Fibroblast of the conjunctiva (primary cell): ENCODE results near the gene ATG7.
"Not testable (repeated sequence)": the region's sequence is repeated elsewhere in the genome, so short reads cannot be mapped to it uniquely, and the experiment has no call there.

ENCODE experiments used
- DNase-seq: peaks from one replicate; pipeline ENCODE4 v3.0.0-alpha.2; 2010; ENCODE audit warnings: low read depth

ATG7 gene

GRCh38 chr3:11568503-11569155, 296.4 kb downstream of the ATG7 start:
- no peak for DNase-seq

- no peak for DNase-seq
Observed at GRCh38 chr3:11569156-11569741, 297.1 kb downstream of the ATG7 start.

DNA sequence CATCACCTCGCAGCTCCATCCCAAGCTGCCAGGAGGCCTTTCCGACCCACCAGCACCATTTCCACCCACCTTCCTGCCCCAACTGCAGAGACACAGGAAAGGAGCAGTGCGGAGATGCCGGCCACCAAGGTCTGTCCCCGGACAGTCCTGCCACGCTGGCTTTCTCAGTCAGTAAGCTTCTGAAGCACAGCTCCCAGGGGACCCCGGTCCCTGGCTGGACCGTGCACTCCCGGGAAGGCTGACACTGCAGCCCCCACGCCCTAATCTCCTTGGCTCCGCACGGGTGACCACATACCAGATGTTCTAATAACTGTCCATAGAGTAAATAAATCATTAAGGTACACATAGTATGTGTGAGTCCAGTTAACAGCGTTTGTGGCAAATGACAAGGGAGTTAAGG, 298.1 kb downstream of the ATG7 start:
- no peak for DNase-seq

DNA sequence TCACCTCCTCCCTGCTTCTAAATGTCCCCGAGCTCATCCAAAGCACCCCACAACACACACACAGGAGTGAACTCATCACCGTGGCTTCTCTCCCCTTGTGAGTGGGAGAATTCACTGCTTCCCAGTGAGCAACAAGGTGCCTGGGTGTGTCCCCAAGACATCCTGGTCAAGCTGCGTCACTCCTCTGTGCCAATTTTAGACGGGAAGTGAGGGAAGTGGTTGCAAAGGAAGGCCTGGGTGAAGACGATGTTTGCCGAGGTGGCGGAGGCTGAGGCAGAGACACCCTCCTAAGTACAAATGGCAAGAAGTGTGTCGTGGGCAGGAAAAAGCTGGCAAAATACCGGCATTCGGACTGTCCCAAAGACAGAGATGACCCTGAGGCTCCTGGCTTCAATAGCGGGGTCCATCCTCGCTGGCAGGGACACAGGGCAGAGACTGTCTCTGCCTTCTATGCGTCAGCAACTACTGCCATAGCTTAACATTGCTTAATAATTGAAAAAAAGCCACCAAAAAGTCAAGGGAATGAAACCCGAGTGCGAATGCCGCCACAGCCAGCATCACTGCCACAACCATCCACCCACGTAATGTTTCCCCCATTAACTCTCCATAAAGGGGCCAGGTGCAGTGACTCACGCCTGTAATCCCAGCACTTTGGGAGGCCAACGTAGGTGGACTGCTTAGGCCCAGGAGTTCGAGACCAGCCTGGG, 298.7 kb downstream of the ATG7 start:
- no peak for DNase-seq

GRCh38 chr3:11572660-11573059, 300.5 kb downstream of the ATG7 start:
- not testable (repeated sequence) for DNase-seq

DNA sequence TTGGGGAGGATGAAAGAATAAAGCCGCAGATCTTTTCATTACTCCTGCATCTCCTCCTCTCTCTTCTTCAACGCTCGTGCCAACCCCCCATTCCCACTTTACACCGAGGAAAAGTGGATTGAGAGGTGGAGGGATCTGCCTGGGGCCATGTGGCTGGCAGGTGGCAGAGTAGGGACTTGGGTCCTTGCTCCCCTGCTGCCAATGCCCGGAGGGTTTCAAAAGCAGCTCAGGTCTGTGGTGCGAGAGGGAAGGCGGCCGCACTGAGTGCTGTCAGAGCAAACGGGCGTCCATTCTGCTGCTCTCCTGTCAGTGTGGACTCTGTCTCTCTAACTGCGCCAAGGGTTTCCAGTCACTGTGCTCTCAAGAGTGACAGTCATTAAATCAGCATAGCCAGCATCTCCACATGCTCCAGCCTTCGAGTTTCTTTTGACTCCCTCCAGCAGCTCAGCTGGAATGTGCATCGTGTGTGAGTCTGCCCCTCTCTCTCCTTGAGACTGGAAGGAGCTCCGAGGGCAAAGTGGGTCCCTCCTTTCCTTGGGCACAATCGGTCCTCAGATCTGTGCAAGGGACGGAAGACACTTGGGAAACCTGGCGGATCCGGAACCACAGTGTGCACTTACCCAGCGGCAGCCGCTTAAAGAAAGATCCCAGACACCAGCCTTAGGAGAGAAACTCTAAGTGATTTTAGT, 302.9 kb downstream of the ATG7 start:
- no peak for DNase-seq

GRCh38 chr3:11575677-11576076, 303.5 kb downstream of the ATG7 start:
- no peak for DNase-seq

DNA sequence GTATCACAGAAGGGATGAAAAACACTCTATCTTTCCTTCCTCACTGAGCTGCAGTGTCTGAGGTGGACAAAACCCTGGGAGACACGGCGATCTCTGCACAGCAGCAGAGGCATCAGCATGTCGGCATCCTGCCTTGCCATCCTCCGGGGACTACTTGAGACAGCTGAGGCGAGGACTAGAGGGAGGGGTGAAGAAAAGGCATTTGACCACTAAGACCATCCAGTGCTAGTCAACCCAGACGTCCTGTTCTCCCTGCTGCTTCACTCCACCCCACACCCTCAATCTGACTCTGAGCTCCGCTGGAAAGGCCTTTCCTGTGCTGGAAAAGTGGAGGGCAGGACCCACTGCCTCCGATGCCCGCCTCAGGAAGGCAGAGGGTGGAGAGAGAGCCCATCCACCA, 304.3 kb downstream of the ATG7 start:
- no peak for DNase-seq

DNA sequence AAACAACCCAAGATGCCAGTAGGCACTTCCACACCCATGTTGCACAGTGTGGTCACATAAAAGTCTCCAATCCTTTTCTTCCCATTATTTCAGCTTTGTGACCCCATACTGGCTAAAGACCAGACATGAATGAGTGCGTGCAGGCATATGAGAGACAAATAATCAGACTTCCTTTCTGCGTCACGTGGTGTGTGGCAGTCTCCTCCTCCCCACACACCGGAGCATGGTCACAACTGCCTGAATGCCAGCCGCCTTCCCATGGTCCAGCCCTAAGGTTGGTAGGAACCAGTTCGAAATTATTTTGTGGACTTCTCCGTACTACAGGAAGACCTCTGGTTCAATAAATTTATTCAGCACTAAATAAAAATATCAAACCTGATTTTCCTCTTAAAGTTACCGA, 306.0 kb downstream of the ATG7 start:
- DNase-seq, result no peak

GRCh38 chr3:11580645-11581044, 308.4 kb downstream of the ATG7 start:
- DNase-seq, result no peak

- DNase-seq, result no peak
Observed at GRCh38 chr3:11581237-11582190, 309.3 kb downstream of the ATG7 start.

- peak; percentile 88 for DNase-seq
Observed at GRCh38 chr3:11582191-11582968, 310.2 kb downstream of the ATG7 start.

DNA sequence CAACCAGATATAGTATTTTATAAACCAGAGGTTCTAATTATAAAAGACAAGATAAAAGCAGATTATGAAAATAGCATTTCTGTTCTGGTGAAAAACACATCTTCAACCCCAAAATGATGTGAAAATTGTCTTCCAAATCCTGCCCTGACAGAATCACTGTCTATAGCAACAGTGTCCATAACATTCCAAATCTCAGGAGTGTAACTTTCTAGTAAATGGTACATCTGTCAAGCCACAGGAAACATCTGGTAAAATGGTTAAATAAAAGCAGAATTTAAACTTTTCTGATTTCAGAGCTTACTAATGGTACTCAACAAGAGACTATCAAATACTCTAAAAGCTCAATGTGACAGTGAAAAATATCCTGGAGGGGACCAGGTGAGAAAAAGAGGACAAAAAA, 311.0 kb downstream of the ATG7 start:
- no peak for DNase-seq

GRCh38 chr3:11583638-11584046, 311.4 kb downstream of the ATG7 start:
- no peak for DNase-seq

- DNase-seq, result no peak
Observed at GRCh38 chr3:11584570-11584969, 312.4 kb downstream of the ATG7 start.

DNA sequence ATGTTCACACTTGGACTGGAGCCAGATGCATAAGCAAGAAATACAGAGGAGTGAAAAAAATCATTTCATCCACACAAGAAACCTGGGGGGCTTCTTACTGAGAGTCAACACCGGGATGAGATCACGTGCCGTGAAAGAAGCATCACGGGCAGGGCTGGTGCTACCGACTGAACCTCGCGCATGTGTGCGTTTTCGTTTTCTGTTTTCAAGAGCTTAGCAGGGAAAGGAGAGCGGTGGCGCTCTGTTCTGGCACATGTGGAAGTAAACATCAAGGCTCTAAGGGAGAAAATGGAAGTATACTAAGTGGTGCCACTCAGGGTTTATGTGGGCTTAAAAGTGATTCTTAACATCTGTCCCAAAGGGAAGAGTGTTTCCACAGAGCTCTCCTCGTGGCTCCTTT, 315.6 kb downstream of the ATG7 start:
- no peak for DNase-seq

- DNase-seq, result no peak
Observed at GRCh38 chr3:11588338-11588737, 316.1 kb downstream of the ATG7 start.

- no peak for DNase-seq
Observed at GRCh38 chr3:11588755-11589154, 316.6 kb downstream of the ATG7 start.

DNA sequence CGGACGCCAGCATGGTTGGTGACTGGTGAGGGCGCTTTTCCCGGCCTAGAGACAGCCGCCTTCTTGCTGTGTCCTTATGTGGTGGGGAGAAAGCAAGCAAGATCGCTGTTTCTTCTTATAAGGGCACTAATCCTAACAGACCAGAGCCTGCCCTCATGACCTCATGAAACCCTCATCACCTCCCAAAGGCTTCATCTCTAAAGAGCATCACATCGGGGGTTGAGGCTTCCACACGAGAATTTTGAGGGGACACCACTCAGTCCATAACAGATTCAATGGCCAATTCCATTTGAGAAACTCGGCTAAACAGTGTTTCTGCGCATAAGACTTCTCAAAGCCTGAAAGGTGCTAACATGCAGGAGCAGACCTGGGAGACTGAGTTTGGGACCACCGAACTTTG, 317.5 kb downstream of the ATG7 start:
- no peak for DNase-seq

- DNase-seq, result no peak
Observed at GRCh38 chr3:11591002-11591355, 318.8 kb downstream of the ATG7 start.
